Smooth muscle cell (in vitro differentiated cells): Measurements from ENCODE around the gene MRPL12. TPM values are rescaled to one million over a fixed set of nuclear protein-coding genes. Genes with fewer than 3 reads are reported as not detected.
"Not testable (repeated sequence)": the region's sequence is repeated elsewhere in the genome, so short reads cannot be mapped to it uniquely, and the experiment has no call there.

Experiments used
- DNase-seq: peaks from one replicate; lab custom pipeline; 2025; ENCODE audit not compliant: unreplicated experiment; lab: John Stamatoyannopoulos, UW
- H2AFZ ChIP-seq: fragments of 200-600 bp; sonication (generic); 2 replicates; pipeline ENCODE4 v1.6.0; 2016; ENCODE audit warnings: antibody characterized with exemption, low read depth, mild to moderate bottlenecking
- H3F3A ChIP-seq: fragments of 200-600 bp; sonication (generic); 2 replicates; pipeline ENCODE4 v1.6.0; 2017; ENCODE audit warnings: antibody characterized with exemption, low read depth
- H3K27ac ChIP-seq: fragments of 200-600 bp; sonication (generic); 2 replicates; pipeline ENCODE4 v1.5.1; 2016; ENCODE audit warnings: low read depth, mild to moderate bottlenecking
- H3K27me3 ChIP-seq: fragments of 200-600 bp; sonication (generic); 2 replicates; pipeline ENCODE4 v1.6.1; 2016; ENCODE audit warnings: low read depth, mild to moderate bottlenecking
- H3K36me3 ChIP-seq: fragments of 200-600 bp; sonication (generic); 2 replicates; pipeline ENCODE4 v1.5.1; 2016; ENCODE audit warnings: low read depth
- H3K4me1 ChIP-seq: fragments of 200-600 bp; sonication (generic); 2 replicates; pipeline ENCODE4 v1.5.1; 2016; ENCODE audit warnings: low read depth
- H3K4me2 ChIP-seq: fragments of 200-600 bp; sonication (generic); 2 replicates; pipeline ENCODE4 v1.6.0; 2016; ENCODE audit warnings: mild to moderate bottlenecking
- H3K4me3 ChIP-seq: fragments of 200-600 bp; sonication (generic); 2 replicates; pipeline ENCODE4 v1.5.1; 2016; ENCODE audit warnings: mild to moderate bottlenecking
- H3K79me2 ChIP-seq: fragments of 200-600 bp; sonication (generic); 2 replicates; pipeline ENCODE4 v1.6.0; 2016; ENCODE audit warnings: low read depth, mild to moderate bottlenecking
- H3K9ac ChIP-seq: fragments of 200-600 bp; sonication (generic); 2 replicates; pipeline ENCODE4 v1.6.0; 2016; ENCODE audit warnings: low read depth
- H3K9me3 ChIP-seq: fragments of 200-600 bp; sonication (generic); replicated peaks from 2 replicates; pipeline ENCODE4 v1.5.1; 2016; ENCODE audit warnings: low read depth
- H4K20me1 ChIP-seq: fragments of 200-600 bp; sonication (generic); 2 replicates; pipeline ENCODE4 v1.6.0; 2016; ENCODE audit warnings: low read depth
- CTCF ChIP-seq: fragments of 200-600 bp; sonication (generic); IDR thresholded peaks from 2 replicates; pipeline ENCODE4 v1.5.1; 2017; ENCODE audit warnings: borderline replicate concordance, mild to moderate bottlenecking, antibody characterized with exemption; ENCODE audit not compliant: insufficient read depth, poor library complexity, severe bottlenecking
- WGBS: methylation state at CpG from one replicate; pipeline ENCODE4 v1.1.7; 2016; ENCODE audit warnings: low lambda C conversion rate; 5-methylcytosine and 5-hydroxymethylcytosine counted together
- polyA plus RNA-seq: library from polyadenylated mRNA; unstranded; fragments of >200 nt; fragmentation: Nextera tagmentation; extraction: Ambion mirVana; gene quantifications from 2 replicates; pipeline ENCODE4 v1.2.1, GENCODE V29; 2016
- total RNA-seq: library from RNA; depleted of rRNA; stranded (reverse); fragments of >200 nt; gene quantifications from 2 replicates; pipeline ENCODE4 v1.2.3, GENCODE V29; 2014

The MRPL12 gene
- total and polyA plus RNA-seq, 2 experiments from 2014 or later = 22.2 to 83.6 TPM

GRCh38 chr17:81737947-81738800, 35.0 kb downstream of the MRPL12 start:
- H3K9ac ChIP-seq = no peak overlapping the region
- H2AFZ ChIP-seq = no peak overlapping the region
- H3F3A ChIP-seq = no peaks in the 10 kb centered on the region
- no peaks in the 10 kb centered on the region for H3K9me3 ChIP-seq
- H3K27ac ChIP-seq = no peak overlapping the region
- 95% methylated on average over 30 of the region's 31 CpGs for WGBS
- no peak for TF ChIP-seq CTCF
- H3K4me1 ChIP-seq = no peaks in the 10 kb centered on the region
- no peaks in the 10 kb centered on the region for H4K20me1 ChIP-seq
- H3K79me2 ChIP-seq = no peaks in the 10 kb centered on the region
- DNase-seq = no peak
- no peaks in the 10 kb centered on the region for H3K36me3 ChIP-seq
- no peak overlapping the region for H3K4me2 ChIP-seq
- no peaks in the 10 kb centered on the region for H3K27me3 ChIP-seq
- H3K4me3 ChIP-seq = no peak overlapping the region

GRCh38 chr17:81738801-81739393, 35.7 kb downstream of the MRPL12 start:
- WGBS = 89% methylated on average over 27 of the region's 27 CpGs
- Histone ChIP-seq H3K4me2 (no peak overlapping the region), H3K27me3 (no peaks in the 10 kb centered on the region), H3F3A (no peaks in the 10 kb centered on the region), H3K36me3 (no peaks in the 10 kb centered on the region), H3K79me2 (no peaks in the 10 kb centered on the region), H3K9me3 (no peaks in the 10 kb centered on the region), H3K4me1 (no peaks in the 10 kb centered on the region), H3K27ac (no peak overlapping the region), H3K4me3 (no peak overlapping the region), H2AFZ (no peak overlapping the region), H4K20me1 (no peaks in the 10 kb centered on the region), H3K9ac (no peak overlapping the region)
- no peak for TF ChIP-seq CTCF
- no peak for DNase-seq

- H3K4me3 ChIP-seq, H3K27ac ChIP-seq, H3K4me1 ChIP-seq, H3K9ac ChIP-seq, H3K36me3 ChIP-seq, H2AFZ ChIP-seq, H3F3A ChIP-seq, H3K9me3 ChIP-seq, H3K4me2 ChIP-seq, H3K27me3 ChIP-seq, H4K20me1 ChIP-seq, DNase-seq, H3K79me2 ChIP-seq: not testable (repeated sequence)
- 94% methylated on average over 8 of the region's 8 CpGs for WGBS
Observed at GRCh38 chr17:81739593-81739992, 36.4 kb downstream of the MRPL12 start.

- DNase-seq = no peak
- no peak for TF ChIP-seq CTCF
- Histone ChIP-seq H3K36me3 (no peaks in the 10 kb centered on the region), H2AFZ (no peak overlapping the region), H3K4me3 (no peak overlapping the region), H4K20me1 (no peaks in the 10 kb centered on the region), H3K27ac (no peak overlapping the region), H3K4me1 (no peaks in the 10 kb centered on the region), H3K27me3 (no peaks in the 10 kb centered on the region), H3K9ac (no peak overlapping the region), H3F3A (no peaks in the 10 kb centered on the region), H3K9me3 (no peaks in the 10 kb centered on the region), H3K79me2 (no peaks in the 10 kb centered on the region), H3K4me2 (no peak overlapping the region)
- 62% methylated on average over 28 of the region's 28 CpGs for WGBS
Observed at GRCh38 chr17:81740395-81740961, 37.3 kb downstream of the MRPL12 start.
